ENCODE data around the gene CD99.
"Not testable (repeated sequence)": the region's sequence is repeated elsewhere in the genome, so short reads cannot be mapped to it uniquely, and the experiment has no call there.

Gene CD99

GRCh38 chrX:2769615-2770014, 78.5 kb downstream of the CD99 start:
- DNase-seq (ENCODE audit: low read depth), result no peak

GRCh38 chrX:2773166-2774055, 82.3 kb downstream of the CD99 start:
- DNase-seq (ENCODE audit: low read depth), result not testable (repeated sequence)

- no peak for DNase-seq (ENCODE audit: low read depth)
Measured at GRCh38 chrX:2774057-2774456, 83.0 kb downstream of the CD99 start.

- DNase-seq (ENCODE audit: low read depth), result no peak
Measured at GRCh38 chrX:2774776-2775175, 83.7 kb downstream of the CD99 start.

- not testable (repeated sequence) for DNase-seq (ENCODE audit: low read depth)
Measured at GRCh38 chrX:2780472-2781225, 89.6 kb downstream of the CD99 start.

- DNase-seq (ENCODE audit: low read depth), result no peak
Measured at GRCh38 chrX:2781226-2781571, 90.1 kb downstream of the CD99 start.

GRCh38 chrX:2781698-2782097, 90.6 kb downstream of the CD99 start:
- DNase-seq (ENCODE audit: low read depth), result no peak

- no peak for DNase-seq (ENCODE audit: low read depth)
Measured at GRCh38 chrX:2782171-2782570, 91.1 kb downstream of the CD99 start.

- no peak for DNase-seq (ENCODE audit: low read depth)
Measured at GRCh38 chrX:2782778-2783177, 91.7 kb downstream of the CD99 start.

- no peak for DNase-seq (ENCODE audit: low read depth)
Measured at GRCh38 chrX:2784026-2784425, 92.9 kb downstream of the CD99 start.

GRCh38 chrX:2785538-2785937, 94.4 kb downstream of the CD99 start:
- no peak for DNase-seq (ENCODE audit: low read depth)

- DNase-seq (ENCODE audit: low read depth), result no peak
Measured at GRCh38 chrX:2788980-2789379, 97.9 kb downstream of the CD99 start.

- no peak for DNase-seq (ENCODE audit: low read depth)
Measured at GRCh38 chrX:2789569-2789968, 98.5 kb downstream of the CD99 start.
